OCI-LY1 (cell line): ENCODE results near the gene KIF25.

Experiments
- H2AFZ ChIP-seq: fragments of 200-600 bp; sonication (generic), shearing (Covaris generic); 2 replicates; pipeline ENCODE4 v1.6.0; 2014; ENCODE audit warnings: antibody characterized with exemption, mild to moderate bottlenecking, low read length
- H3F3A ChIP-seq: fragments of 200-600 bp; sonication (generic), shearing (Covaris generic); 2 replicates; pipeline ENCODE4 v1.6.0; 2014; ENCODE audit warnings: mild to moderate bottlenecking, antibody characterized with exemption, low read length, moderate library complexity; ENCODE audit not compliant: insufficient read depth
- H3K27ac ChIP-seq: fragments of 200-600 bp; sonication (generic); 2 replicates; pipeline ENCODE4 v1.5.1; 2014; ENCODE audit warnings: low read length, mixed run types, mild to moderate bottlenecking, low read depth; ENCODE audit not compliant: poor library complexity, severe bottlenecking
- H3K27me3 ChIP-seq: fragments of 200-600 bp; sonication (generic); 2 replicates; pipeline ENCODE4 v1.6.0; 2014; ENCODE audit warnings: antibody characterized with exemption, mild to moderate bottlenecking, low read length, moderate library complexity; ENCODE audit not compliant: insufficient read depth
- H3K36me3 ChIP-seq: fragments of 200-600 bp; sonication (generic); 2 replicates; pipeline ENCODE4 v1.6.1; 2014; ENCODE audit warnings: mild to moderate bottlenecking, antibody characterized with exemption, low read length, moderate library complexity, mixed read lengths; ENCODE audit not compliant: insufficient read depth
- H3K4me1 ChIP-seq: fragments of 200-600 bp; sonication (generic); 2 replicates; pipeline ENCODE4 v1.5.1; 2014; ENCODE audit warnings: mild to moderate bottlenecking, low read length, moderate library complexity; ENCODE audit not compliant: insufficient read depth, severe bottlenecking
- H3K4me2 ChIP-seq: fragments of 200-600 bp; sonication (generic), shearing (Covaris generic); 2 replicates; pipeline ENCODE4 v1.6.1; 2014; ENCODE audit warnings: low read length
- H3K4me3 ChIP-seq: fragments of 200-600 bp; sonication (generic); 2 replicates; pipeline ENCODE4 v1.5.1; 2014; ENCODE audit warnings: low read length, low read depth, mild to moderate bottlenecking, mixed read lengths; ENCODE audit not compliant: poor library complexity, severe bottlenecking
- H3K79me2 ChIP-seq: fragments of 200-600 bp; shearing (Covaris generic); 2 replicates; pipeline ENCODE4 v1.6.1; 2016; ENCODE audit warnings: mixed run types, low read length, mixed read lengths; ENCODE audit not compliant: insufficient read depth
- H3K9ac ChIP-seq: fragments of 200-600 bp; sonication (generic), shearing (Covaris generic); 2 replicates; pipeline ENCODE4 v1.6.1; 2014; ENCODE audit warnings: mild to moderate bottlenecking, low read length, mixed read lengths
- H3K9me2 ChIP-seq: fragments of 200-600 bp; sonication (generic), shearing (Covaris generic); 2 replicates; pipeline ENCODE4 v1.6.1; 2014; ENCODE audit warnings: low read depth, mild to moderate bottlenecking, low read length, mixed read lengths
- H3K9me3 ChIP-seq: fragments of 200-600 bp; shearing (Covaris generic); 2 replicates; pipeline ENCODE4 v1.6.1; 2014; ENCODE audit warnings: low read length, mixed read lengths
- H4K20me1 ChIP-seq: fragments of 200-600 bp; sonication (generic), shearing (Covaris generic); 2 replicates; pipeline ENCODE4 v1.6.0; 2016; ENCODE audit warnings: mild to moderate bottlenecking, low read length; ENCODE audit not compliant: insufficient read depth
- EZH2 ChIP-seq: fragments of 200-600 bp; sonication (generic), shearing (Covaris generic); IDR thresholded peaks from 2 replicates; pipeline ENCODE4 v1.8.0; 2017; ENCODE audit warnings: borderline replicate concordance, mixed run types, mild to moderate bottlenecking, antibody characterized with exemption, low read length, moderate library complexity, mixed read lengths
- TF ChIP-seq, protein P1 (sequence below): fragments of 200-600 bp; sonication (generic), shearing (Covaris generic); IDR thresholded peaks from 2 replicates; pipeline ENCODE4 v1.5.1; 2017; ENCODE audit warnings: mild to moderate bottlenecking, antibody characterized with exemption, low read length, moderate library complexity, mixed read lengths

KIF25 gene

GRCh38 chr6:168060521-168060931, 63.1 kb downstream of the KIF25 start:
- H3K9ac ChIP-seq, result no peak overlapping the region
- H3K27me3 ChIP-seq, result no peaks in the 10 kb centered on the region
- no peaks in the 10 kb centered on the region for H3K36me3 ChIP-seq
- no peaks in the 10 kb centered on the region for H3K9me2 ChIP-seq
- no peak overlapping the region for H3K4me2 ChIP-seq
- H3K27ac ChIP-seq, result no peak overlapping the region
- H3K4me3 ChIP-seq, result no peak overlapping the region
- no peaks in the 10 kb centered on the region for H4K20me1 ChIP-seq
- no peaks in the 10 kb centered on the region for H3K9me3 ChIP-seq
- no peak overlapping the region for H2AFZ ChIP-seq
- H3F3A ChIP-seq, result no peaks in the 10 kb centered on the region
- no peaks in the 10 kb centered on the region for H3K4me1 ChIP-seq
- H3K79me2 ChIP-seq, result no peaks in the 10 kb centered on the region
- TF ChIP-seq EZH2, result no peak
- TF ChIP-seq, protein P1, sequence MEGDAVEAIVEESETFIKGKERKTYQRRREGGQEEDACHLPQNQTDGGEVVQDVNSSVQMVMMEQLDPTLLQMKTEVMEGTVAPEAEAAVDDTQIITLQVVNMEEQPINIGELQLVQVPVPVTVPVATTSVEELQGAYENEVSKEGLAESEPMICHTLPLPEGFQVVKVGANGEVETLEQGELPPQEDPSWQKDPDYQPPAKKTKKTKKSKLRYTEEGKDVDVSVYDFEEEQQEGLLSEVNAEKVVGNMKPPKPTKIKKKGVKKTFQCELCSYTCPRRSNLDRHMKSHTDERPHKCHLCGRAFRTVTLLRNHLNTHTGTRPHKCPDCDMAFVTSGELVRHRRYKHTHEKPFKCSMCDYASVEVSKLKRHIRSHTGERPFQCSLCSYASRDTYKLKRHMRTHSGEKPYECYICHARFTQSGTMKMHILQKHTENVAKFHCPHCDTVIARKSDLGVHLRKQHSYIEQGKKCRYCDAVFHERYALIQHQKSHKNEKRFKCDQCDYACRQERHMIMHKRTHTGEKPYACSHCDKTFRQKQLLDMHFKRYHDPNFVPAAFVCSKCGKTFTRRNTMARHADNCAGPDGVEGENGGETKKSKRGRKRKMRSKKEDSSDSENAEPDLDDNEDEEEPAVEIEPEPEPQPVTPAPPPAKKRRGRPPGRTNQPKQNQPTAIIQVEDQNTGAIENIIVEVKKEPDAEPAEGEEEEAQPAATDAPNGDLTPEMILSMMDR, result no peak

DNA sequence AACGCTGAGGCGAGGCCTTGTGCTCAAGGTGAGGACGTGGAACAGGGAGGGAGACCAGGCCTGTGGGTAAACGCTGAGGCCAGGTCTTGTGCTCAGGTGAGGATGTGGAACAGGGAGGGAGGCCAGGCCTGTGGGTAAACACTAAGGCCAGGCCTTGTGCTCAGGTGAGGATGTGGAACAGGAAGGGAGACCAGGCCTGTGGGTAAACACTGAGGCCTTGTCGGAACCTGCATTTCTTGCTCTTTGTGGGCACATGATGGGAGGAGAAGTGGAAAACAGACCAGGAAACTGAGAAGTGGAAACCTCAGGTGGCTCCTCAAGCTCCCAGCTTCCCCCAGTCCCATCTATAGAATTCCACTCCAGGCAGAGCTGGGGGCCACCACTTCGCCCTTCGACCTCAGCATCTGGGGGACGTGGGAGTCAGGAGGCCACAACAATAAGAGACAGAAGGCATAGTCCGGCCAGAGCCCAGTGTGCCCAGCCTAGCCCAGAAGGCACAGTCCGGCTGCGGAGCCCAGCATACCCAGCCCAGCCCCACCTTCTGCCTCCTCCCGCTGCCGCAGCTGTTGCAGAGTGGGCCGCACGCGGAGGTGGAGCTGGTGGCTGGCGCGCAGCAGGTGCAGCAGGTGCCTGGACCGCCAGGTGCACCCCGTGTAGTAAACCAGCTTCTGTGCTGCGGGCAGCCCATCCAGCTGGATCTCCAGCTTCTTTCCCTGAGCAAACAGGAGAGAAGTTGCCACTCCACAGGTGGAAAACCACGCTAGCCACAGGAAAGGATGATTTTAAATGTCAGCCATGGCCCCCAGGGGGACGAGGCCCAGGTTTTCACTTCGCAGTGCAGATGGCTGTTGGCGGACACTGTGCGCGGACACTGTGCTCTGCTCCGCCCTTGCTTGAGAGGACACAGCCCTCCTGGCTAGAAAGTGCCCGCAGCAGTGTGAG, 64.1 kb downstream of the KIF25 start:
- no peak for TF ChIP-seq EZH2
- TF ChIP-seq, protein P1, result no peak
- no peak overlapping the region for H3K4me2 ChIP-seq
- no peaks in the 10 kb centered on the region for H4K20me1 ChIP-seq
- no peaks in the 10 kb centered on the region for H3K4me1 ChIP-seq
- no peak overlapping the region for H3K9ac ChIP-seq
- no peaks in the 10 kb centered on the region for H3K9me3 ChIP-seq
- H2AFZ ChIP-seq, result no peak overlapping the region
- no peak overlapping the region for H3K27ac ChIP-seq
- H3F3A ChIP-seq, result no peaks in the 10 kb centered on the region
- H3K79me2 ChIP-seq, result no peaks in the 10 kb centered on the region
- H3K36me3 ChIP-seq, result no peaks in the 10 kb centered on the region
- H3K9me2 ChIP-seq, result no peaks in the 10 kb centered on the region
- H3K4me3 ChIP-seq, result no peak overlapping the region
- no peaks in the 10 kb centered on the region for H3K27me3 ChIP-seq

GRCh38 chr6:168062346-168063289, 65.1 kb downstream of the KIF25 start:
- Histone ChIP-seq H3K79me2 (no peaks in the 10 kb centered on the region), H3F3A (no peaks in the 10 kb centered on the region), H3K4me1 (no peaks in the 10 kb centered on the region), H4K20me1 (no peaks in the 10 kb centered on the region), H3K9me2 (no peaks in the 10 kb centered on the region), H3K9ac (no peak overlapping the region), H3K4me2 (no peak overlapping the region), H2AFZ (no peak overlapping the region), H3K36me3 (no peaks in the 10 kb centered on the region), H3K27me3 (no peaks in the 10 kb centered on the region), H3K9me3 (no peaks in the 10 kb centered on the region), H3K4me3 (no peak overlapping the region), H3K27ac (no peak overlapping the region)
- no peak for TF ChIP-seq EZH2
- TF ChIP-seq, protein P1, result no peak
